GM23338 (cell line): ENCODE results near the gene HCST. TPM values are rescaled to one million over a fixed set of nuclear protein-coding genes. Genes with fewer than 3 reads are reported as not detected.

ENCODE experiments used
- ATAC-seq: fragments of 200-7000 bp; cut with Tn5 transposase; 3 replicates; pipeline ENCODE4 v1.9.1; 2020
- DNase-seq: peaks from one replicate; pipeline ENCODE4 v3.0.0-alpha.2; 2015; ENCODE audit warnings: low spot score
- H2AFZ ChIP-seq: fragments of 200-600 bp; sonication (generic); 2 replicates; pipeline ENCODE4 v1.8.0; 2016; ENCODE audit warnings: antibody characterized with exemption, mild to moderate bottlenecking, moderate library complexity
- H3F3A ChIP-seq: fragments of 200-600 bp; sonication (generic); replicated peaks from 2 replicates; pipeline ENCODE4 v1.8.0; 2017; ENCODE audit warnings: antibody characterized with exemption, mixed run types, low read depth
- H3K27ac ChIP-seq: fragments of 200-600 bp; sonication (generic); 2 replicates; pipeline ENCODE4 v1.6.1; 2016; ENCODE audit warnings: low read depth
- H3K27me3 ChIP-seq: fragments of 200-600 bp; sonication (generic); 2 replicates; pipeline ENCODE4 v1.8.0; 2016; ENCODE audit warnings: mild to moderate bottlenecking, mixed run types, moderate library complexity; ENCODE audit not compliant: insufficient read depth
- H3K36me3 ChIP-seq: fragments of 200-600 bp; sonication (generic); 2 replicates; pipeline ENCODE4 v1.8.0; 2016; ENCODE audit warnings: mild to moderate bottlenecking; ENCODE audit not compliant: insufficient read depth
- H3K4me1 ChIP-seq: fragments of 200-600 bp; sonication (generic); 2 replicates; pipeline ENCODE4 v1.8.0; 2016; ENCODE audit warnings: mild to moderate bottlenecking, moderate library complexity; ENCODE audit not compliant: insufficient read depth
- H3K4me2 ChIP-seq: fragments of 200-600 bp; sonication (generic); 2 replicates; pipeline ENCODE4 v1.7.1; 2017; ENCODE audit warnings: mixed run types
- H3K4me3 ChIP-seq: fragments of 200-600 bp; sonication (generic); 2 replicates; pipeline ENCODE4 v1.6.1; 2016; ENCODE audit warnings: mixed run types
- H3K79me2 ChIP-seq: fragments of 200-600 bp; sonication (generic); replicated peaks from 2 replicates; pipeline ENCODE4 v1.8.0; 2017; ENCODE audit warnings: mild to moderate bottlenecking; ENCODE audit not compliant: insufficient read depth
- H3K9me2 ChIP-seq: fragments of 200-600 bp; sonication (generic); 2 replicates; pipeline ENCODE4 v1.8.0; 2017; ENCODE audit not compliant: insufficient read depth
- H4K20me1 ChIP-seq: fragments of 200-600 bp; sonication (generic); replicated peaks from 2 replicates; pipeline ENCODE4 v1.8.0; 2017; ENCODE audit warnings: mild to moderate bottlenecking; ENCODE audit not compliant: insufficient read depth
- H3K27ac Mint-ChIP-seq: 2 replicates; pipeline ENCODE4 v1.8.0; 2020; ENCODE audit warnings: inconsistent platforms, mild to moderate bottlenecking, moderate library complexity, mixed read lengths
- H3K27me3 Mint-ChIP-seq: 3 replicates; pipeline ENCODE4 v1.8.0; 2022; ENCODE audit warnings: low read depth, mild to moderate bottlenecking, moderate library complexity, mixed read lengths, inconsistent platforms; ENCODE audit not compliant: insufficient read depth, poor library complexity
- H3K36me3 Mint-ChIP-seq: 3 replicates; pipeline ENCODE4 v1.8.0; 2021; ENCODE audit warnings: low read depth, mild to moderate bottlenecking, inconsistent platforms, moderate library complexity, mixed read lengths
- H3K4me1 Mint-ChIP-seq: 3 replicates; pipeline ENCODE4 v1.8.0; 2020; ENCODE audit warnings: mild to moderate bottlenecking, inconsistent platforms, mixed read lengths
- H3K4me3 Mint-ChIP-seq: 3 replicates; pipeline ENCODE4 v1.8.0; 2021; ENCODE audit warnings: moderate library complexity, mild to moderate bottlenecking, inconsistent platforms, mixed read lengths
- H3K9me3 Mint-ChIP-seq: 3 replicates; pipeline ENCODE4 v1.8.0; 2020; ENCODE audit warnings: moderate library complexity, mild to moderate bottlenecking, inconsistent platforms, mixed read lengths
- JUNB ChIP-seq: IDR thresholded peaks from one replicate; pipeline ENCODE4 v1.6.1; 2016; ENCODE audit warnings: antibody characterized with exemption; ENCODE audit not compliant: unreplicated experiment
- NANOG ChIP-seq: IDR thresholded peaks from 2 replicates; pipeline ENCODE4 v1.6.1; 2016; ENCODE audit warnings: antibody characterized with exemption, borderline replicate concordance
- STAT1 ChIP-seq: IDR thresholded peaks from one replicate; pipeline ENCODE4 v1.6.1; 2016; ENCODE audit warnings: antibody characterized with exemption; ENCODE audit not compliant: unreplicated experiment
- ZNF114 ChIP-seq: fragments of 250-450 bp; sonication (Bioruptor Pico); IDR thresholded peaks from 2 replicates; pipeline ENCODE4 v1.5.0; 2020; ENCODE audit warnings: mild to moderate bottlenecking, moderate library complexity
- polyA plus RNA-seq: library from polyadenylated mRNA; unstranded; fragments of >200 nt; fragmentation: Nextera tagmentation; extraction: Ambion mirVana; gene quantifications from 2 replicates; pipeline ENCODE4 v1.2.1, GENCODE V29; 2016
- total RNA-seq: library from RNA; depleted of rRNA; stranded (reverse); fragments of >200 nt; shearing (Covaris generic); gene quantifications from 2 replicates; pipeline ENCODE4 v1.2.3, GENCODE V29; 2014
- TF ChIP-seq, protein P1 (sequence below): IDR thresholded peaks from one replicate; pipeline ENCODE4 v1.6.1; 2018; ENCODE audit warnings: antibody characterized with exemption; ENCODE audit not compliant: unreplicated experiment
- TF ChIP-seq, protein P2 (sequence below): IDR thresholded peaks from 2 replicates; pipeline ENCODE4 v1.6.1; 2016; ENCODE audit warnings: antibody characterized with exemption
- TF ChIP-seq, protein P3 (sequence below), 2 experiments: fragments of 200-600 bp in 1 of 2; sonication (generic) in 1 of 2; conservative IDR thresholded peaks; 2 replicates each; pipeline versions ENCODE4 v1.5.1 to v1.6.1; 2016 to 2017; ENCODE audit warnings: antibody characterized with exemption in 2 of 2, low read depth in 2 of 2, mild to moderate bottlenecking in 2 of 2, moderate library complexity in 1 of 2

The HCST gene
- total and polyA plus RNA-seq, 2 experiments from 2014 or later, result 2.1 TPM; not detected in 1

DNA sequence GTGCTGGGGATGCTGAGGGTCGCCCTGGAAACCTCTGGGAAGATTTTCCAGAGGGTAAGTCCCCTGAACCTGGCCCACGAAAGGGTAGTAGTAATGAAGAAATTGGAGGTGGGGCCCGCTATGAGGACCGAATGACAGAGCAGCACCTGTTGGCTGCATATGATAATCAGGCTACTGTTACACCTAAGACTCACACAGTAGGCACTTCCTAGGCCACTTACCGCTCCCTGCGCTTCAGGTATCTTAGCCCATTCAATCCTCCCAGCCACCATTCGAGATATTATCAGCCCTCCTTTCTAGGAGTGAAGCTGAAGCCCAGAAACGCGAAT is 29.5 kb downstream of the HCST start:
- TF ChIP-seq JUNB (no peak), STAT1 (no peak), ZNF114 (no peak)
- TF ChIP-seq, protein P1, sequence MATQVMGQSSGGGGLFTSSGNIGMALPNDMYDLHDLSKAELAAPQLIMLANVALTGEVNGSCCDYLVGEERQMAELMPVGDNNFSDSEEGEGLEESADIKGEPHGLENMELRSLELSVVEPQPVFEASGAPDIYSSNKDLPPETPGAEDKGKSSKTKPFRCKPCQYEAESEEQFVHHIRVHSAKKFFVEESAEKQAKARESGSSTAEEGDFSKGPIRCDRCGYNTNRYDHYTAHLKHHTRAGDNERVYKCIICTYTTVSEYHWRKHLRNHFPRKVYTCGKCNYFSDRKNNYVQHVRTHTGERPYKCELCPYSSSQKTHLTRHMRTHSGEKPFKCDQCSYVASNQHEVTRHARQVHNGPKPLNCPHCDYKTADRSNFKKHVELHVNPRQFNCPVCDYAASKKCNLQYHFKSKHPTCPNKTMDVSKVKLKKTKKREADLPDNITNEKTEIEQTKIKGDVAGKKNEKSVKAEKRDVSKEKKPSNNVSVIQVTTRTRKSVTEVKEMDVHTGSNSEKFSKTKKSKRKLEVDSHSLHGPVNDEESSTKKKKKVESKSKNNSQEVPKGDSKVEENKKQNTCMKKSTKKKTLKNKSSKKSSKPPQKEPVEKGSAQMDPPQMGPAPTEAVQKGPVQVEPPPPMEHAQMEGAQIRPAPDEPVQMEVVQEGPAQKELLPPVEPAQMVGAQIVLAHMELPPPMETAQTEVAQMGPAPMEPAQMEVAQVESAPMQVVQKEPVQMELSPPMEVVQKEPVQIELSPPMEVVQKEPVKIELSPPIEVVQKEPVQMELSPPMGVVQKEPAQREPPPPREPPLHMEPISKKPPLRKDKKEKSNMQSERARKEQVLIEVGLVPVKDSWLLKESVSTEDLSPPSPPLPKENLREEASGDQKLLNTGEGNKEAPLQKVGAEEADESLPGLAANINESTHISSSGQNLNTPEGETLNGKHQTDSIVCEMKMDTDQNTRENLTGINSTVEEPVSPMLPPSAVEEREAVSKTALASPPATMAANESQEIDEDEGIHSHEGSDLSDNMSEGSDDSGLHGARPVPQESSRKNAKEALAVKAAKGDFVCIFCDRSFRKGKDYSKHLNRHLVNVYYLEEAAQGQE, result no peak
- TF ChIP-seq, protein P2, sequence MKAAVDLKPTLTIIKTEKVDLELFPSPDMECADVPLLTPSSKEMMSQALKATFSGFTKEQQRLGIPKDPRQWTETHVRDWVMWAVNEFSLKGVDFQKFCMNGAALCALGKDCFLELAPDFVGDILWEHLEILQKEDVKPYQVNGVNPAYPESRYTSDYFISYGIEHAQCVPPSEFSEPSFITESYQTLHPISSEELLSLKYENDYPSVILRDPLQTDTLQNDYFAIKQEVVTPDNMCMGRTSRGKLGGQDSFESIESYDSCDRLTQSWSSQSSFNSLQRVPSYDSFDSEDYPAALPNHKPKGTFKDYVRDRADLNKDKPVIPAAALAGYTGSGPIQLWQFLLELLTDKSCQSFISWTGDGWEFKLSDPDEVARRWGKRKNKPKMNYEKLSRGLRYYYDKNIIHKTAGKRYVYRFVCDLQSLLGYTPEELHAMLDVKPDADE, result no peak
- TF ChIP-seq, protein P3, sequence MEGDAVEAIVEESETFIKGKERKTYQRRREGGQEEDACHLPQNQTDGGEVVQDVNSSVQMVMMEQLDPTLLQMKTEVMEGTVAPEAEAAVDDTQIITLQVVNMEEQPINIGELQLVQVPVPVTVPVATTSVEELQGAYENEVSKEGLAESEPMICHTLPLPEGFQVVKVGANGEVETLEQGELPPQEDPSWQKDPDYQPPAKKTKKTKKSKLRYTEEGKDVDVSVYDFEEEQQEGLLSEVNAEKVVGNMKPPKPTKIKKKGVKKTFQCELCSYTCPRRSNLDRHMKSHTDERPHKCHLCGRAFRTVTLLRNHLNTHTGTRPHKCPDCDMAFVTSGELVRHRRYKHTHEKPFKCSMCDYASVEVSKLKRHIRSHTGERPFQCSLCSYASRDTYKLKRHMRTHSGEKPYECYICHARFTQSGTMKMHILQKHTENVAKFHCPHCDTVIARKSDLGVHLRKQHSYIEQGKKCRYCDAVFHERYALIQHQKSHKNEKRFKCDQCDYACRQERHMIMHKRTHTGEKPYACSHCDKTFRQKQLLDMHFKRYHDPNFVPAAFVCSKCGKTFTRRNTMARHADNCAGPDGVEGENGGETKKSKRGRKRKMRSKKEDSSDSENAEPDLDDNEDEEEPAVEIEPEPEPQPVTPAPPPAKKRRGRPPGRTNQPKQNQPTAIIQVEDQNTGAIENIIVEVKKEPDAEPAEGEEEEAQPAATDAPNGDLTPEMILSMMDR (conservative IDR thresholded peaks at IDR 0.05; ENCODE audit: low read depth in 2 of 2), result no peak
- Histone ChIP-seq H4K20me1 (no peaks in the 10 kb centered on the region), H3F3A (peaks cover 13% of the 10 kb centered on the region), H3K36me3 (no peaks in the 10 kb centered on the region), H3K9me2 (peaks cover 3% of the 10 kb centered on the region; the same call in 1 of the 2 replicates), H3K4me1 (peaks cover 19% of the 10 kb centered on the region; the same call in 1 of the 2 replicates), H3K4me3 (peak overlapping the region; percentile 38), H3K27ac (peak overlapping the region; percentile 86), H3K79me2 (0 out of 2 replicates have a peak, but pooled peaks cover under 1% of the 10 kb centered on the region), H2AFZ (no peak overlapping the region), H3K27me3 (peaks cover 4% of the 10 kb centered on the region), H3K4me2 (peak overlapping the region; percentile 56)
- ATAC-seq (peak; percentile 41), DNase-seq (no peak)
- no peaks in the 10 kb centered on the region; the same call in 2 of the 3 replicates for H3K36me3 Mint-ChIP-seq
- H3K4me3 Mint-ChIP-seq, result peak overlapping the region; percentile 65
- H3K9me3 Mint-ChIP-seq, result no peaks in the 10 kb centered on the region
- H3K27ac Mint-ChIP-seq, result peak overlapping the region; percentile 94
- H3K4me1 Mint-ChIP-seq, result peaks cover 19% of the 10 kb centered on the region
- H3K27me3 Mint-ChIP-seq, result peaks cover 20% of the 10 kb centered on the region

DNA sequence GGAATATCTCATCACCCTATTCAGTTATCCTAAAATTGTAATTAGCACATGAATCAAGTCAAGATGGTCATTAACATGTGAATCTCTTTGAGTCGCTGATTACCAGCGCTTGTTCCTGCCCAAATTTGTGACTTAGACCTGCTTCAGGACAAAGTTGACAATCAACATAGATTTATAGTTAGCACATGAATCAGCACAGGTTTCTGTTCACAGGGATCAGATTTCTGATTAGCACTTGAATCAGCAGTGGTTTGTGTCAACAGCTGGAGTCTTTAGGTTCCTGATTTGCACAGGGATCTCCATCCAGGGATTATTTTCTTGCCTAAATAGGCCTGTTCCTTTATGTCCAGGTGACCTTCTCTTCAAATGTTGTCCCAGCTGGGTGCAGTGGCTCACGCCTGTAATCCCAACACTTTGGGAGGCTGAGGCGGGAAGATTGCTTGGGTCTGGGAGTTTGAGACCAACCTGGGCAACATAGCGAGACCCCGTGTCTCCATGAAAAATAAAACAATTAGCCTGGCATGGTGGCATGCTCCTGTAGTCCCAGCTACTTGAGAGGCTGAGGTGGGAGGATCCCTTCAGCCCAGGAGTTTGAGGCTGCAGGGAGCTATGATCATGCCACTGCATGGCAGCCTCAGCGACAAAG is 30.1 kb downstream of the HCST start:
- peak overlapping the region; percentile 86 for H3K27ac ChIP-seq
- no peaks in the 10 kb centered on the region for H3K9me3 Mint-ChIP-seq

More for the DNA sequence above, 30.1 kb downstream of the HCST start:
- Histone ChIP-seq H3K4me3 (peak overlapping the region; percentile 38), H3K9me2 (peaks cover 3% of the 10 kb centered on the region; the same call in 1 of the 2 replicates), H3K36me3 (no peaks in the 10 kb centered on the region), H3K4me2 (peak overlapping the region; percentile 56), H3F3A (peaks cover 13% of the 10 kb centered on the region), H3K79me2 (peaks cover 6% of the 10 kb centered on the region; the same call in 1 of the 2 replicates), H3K27me3 (peaks cover 6% of the 10 kb centered on the region), H4K20me1 (no peaks in the 10 kb centered on the region), H2AFZ (no peak overlapping the region), H3K4me1 (peaks cover 21% of the 10 kb centered on the region; the same call in 1 of the 2 replicates)
- no peaks in the 10 kb centered on the region; the same call in 2 of the 3 replicates for H3K36me3 Mint-ChIP-seq
- no peak for ATAC-seq
- H3K27me3 Mint-ChIP-seq, result peaks cover 20% of the 10 kb centered on the region
- TF ChIP-seq ZNF114 (no peak), NANOG (0 out of 2 replicates have a peak, but pooled peaks have one; percentile 36)
- H3K27ac Mint-ChIP-seq, result peak overlapping the region; percentile 94
- H3K4me1 Mint-ChIP-seq, result peaks cover 22% of the 10 kb centered on the region
- peak overlapping the region; percentile 65 for H3K4me3 Mint-ChIP-seq
- DNase-seq, result peak; percentile 68
